ENCODE measurements around the gene SMC1A.

Gene SMC1A

GRCh38 chrX:53340852-53341645, 81.4 kb downstream of the SMC1A start:
- DNase-seq (ENCODE audit: low spot score), result no peak

GRCh38 chrX:53337101-53337500, 85.4 kb downstream of the SMC1A start:
- no peak for DNase-seq (ENCODE audit: low spot score)

DNA sequence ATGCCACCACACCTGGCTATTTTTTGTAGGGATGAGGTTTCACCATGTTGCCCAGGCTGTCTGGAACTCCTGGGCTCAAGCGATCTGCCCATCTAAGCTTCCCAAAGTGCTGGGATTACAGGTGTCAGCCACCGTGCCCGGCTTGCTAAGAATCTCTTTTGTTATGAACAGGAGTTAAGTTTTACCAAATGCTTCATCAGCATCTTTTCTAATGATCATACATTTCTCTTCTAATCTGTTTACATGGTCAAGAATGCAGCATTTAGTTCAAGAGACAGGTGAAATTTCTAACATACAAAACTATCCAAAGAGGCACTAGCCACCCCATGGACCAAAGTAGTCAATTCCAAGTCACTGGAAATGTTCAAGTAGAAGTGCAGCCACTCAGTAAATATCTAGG, 88.6 kb downstream of the SMC1A start:
- DNase-seq (ENCODE audit: low spot score), result no peak

GRCh38 chrX:53332204-53332603, 90.2 kb downstream of the SMC1A start:
- DNase-seq (ENCODE audit: low spot score), result no peak

DNA sequence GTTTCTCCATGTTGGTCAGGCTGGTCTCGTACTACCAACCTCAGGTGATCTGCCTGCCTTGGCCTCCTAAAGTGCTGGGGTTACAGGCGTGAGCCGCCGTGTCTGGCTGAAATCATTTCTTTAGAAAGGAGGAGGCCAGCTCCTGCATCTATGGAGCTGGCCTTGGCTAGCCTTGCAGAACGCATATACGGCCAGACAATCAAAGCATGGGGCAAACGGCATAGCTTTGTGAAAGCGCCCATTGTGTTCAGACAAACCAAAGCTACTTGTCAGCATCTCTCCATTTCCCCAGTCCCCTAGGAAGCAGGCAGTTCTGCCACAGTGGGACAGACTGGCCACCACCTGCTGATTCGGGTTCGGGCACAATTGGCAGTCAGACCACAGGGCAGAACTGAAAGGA, 92.1 kb downstream of the SMC1A start:
- DNase-seq (ENCODE audit: low spot score), result no peak

DNA sequence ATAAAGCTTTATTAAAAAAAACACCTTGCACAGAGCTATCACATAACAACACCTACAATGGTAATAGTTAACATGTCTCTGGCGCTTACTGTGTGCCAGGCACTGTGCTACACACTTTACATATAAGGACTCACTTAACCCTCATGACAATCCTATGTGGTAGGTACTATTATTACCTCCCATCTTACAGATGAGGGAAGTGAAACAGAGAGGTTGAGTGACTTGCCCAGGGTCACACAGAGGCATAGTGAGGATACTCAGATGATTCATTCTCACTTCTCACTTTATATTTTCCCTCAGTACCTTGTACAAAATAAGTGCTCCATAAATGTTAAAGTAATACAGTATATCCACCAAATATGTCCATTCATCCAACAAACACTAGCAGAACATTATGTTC, 97.7 kb downstream of the SMC1A start:
- DNase-seq (ENCODE audit: low spot score), result no peak

All from LoVo (cell line).